Stimulated activated CD8-positive, alpha-beta memory T cell treated with anti-CD3 and anti-CD28 coated beads, Interleukin-15, amount 100 ng/mL, for 4 hours (primary cell): ENCODE measurements around the gene MED12.
"Not testable (repeated sequence)": the region's sequence is repeated elsewhere in the genome, so short reads cannot be mapped to it uniquely, and the experiment has no call there.

ENCODE experiments used
- DNase-seq, 2 donors: peaks; one replicate each; pipeline ENCODE4 v3.0.0-alpha.2; 2020; ENCODE audit warnings: low read depth in 2 of 2

Gene MED12

DNA sequence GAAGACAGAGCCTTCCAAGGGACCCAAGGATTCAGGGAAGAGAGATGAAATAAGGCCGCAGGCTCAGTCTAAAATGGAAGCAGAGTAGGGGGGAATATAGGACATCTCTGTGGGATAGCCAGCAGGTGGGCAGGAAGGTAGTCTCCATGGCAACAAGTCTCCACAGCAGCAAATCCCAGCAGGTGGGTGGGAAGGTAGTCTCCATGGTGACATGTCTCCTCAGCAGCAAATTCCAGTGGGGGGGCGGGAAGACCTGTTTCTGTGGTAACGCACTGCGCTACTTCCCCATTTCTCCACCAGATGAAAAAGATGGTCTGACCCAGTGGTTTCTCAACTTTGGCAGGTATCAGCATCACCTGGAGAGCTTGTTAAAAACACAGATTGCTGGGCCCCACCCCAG is 44.6 kb downstream of the MED12 start:
- DNase-seq: no peak

DNA sequence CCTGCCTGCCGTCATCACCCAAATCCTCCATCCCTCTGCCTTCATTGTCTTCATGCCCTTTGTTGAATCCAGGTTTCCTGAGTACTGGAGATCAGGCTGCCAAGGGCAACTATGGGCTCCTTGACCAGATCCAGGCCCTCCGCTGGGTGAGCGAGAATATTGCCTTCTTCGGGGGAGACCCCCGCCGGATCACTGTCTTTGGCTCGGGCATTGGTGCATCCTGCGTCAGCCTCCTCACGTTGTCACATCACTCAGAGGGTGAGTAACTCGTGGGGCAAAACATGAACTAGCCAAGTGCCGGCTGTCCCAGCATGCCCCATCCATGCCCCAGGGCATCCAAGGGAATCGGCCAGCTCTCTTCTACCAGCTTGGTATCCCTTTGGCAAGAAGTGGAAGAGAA is 45.7 kb downstream of the MED12 start:
- no peak for DNase-seq

DNA sequence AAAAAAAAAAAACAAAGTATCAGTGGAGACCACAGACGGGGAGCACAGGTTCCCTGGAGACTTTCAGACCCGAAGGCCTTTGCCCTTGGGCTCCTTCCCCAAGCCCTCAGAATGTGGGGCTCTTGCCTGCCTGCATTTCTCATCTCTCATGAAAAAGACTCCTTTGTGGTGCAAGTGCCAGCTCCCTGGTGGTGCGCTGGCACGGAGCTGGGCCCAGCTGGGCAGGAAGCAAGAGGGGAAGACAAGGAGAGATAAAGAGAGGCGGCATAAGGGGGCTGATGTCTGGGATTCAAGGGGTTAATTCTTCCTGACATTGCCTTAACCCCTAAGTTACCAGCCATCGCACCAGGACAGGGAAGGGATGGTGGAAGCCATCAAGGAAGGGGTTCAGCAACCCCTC is 48.1 kb downstream of the MED12 start:
- no peak for DNase-seq

DNA sequence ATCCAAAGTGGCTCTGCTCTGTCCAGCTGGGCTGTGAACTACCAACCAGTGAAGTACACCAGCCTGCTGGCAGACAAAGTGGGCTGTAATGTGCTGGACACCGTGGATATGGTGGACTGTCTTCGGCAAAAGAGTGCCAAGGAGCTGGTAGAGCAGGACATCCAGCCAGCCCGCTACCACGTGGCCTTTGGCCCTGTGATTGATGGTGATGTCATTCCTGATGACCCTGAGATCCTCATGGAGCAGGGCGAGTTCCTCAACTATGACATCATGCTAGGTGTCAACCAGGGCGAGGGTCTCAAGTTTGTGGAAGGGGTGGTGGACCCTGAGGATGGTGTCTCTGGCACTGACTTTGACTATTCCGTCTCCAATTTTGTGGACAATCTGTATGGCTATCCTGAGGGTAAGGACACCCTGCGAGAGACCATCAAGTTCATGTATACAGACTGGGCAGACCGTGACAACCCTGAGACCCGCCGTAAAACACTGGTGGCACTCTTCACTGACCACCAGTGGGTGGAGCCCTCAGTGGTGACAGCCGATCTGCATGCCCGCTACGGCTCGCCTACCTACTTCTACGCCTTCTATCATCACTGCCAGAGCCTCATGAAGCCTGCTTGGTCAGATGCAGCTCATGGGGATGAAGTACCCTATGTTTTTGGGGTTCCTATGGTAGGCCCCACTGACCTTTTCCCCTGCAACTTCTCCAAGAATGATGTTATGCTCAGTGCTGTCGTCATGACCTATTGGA is 48.8 kb downstream of the MED12 start:
- no peak for DNase-seq

DNA sequence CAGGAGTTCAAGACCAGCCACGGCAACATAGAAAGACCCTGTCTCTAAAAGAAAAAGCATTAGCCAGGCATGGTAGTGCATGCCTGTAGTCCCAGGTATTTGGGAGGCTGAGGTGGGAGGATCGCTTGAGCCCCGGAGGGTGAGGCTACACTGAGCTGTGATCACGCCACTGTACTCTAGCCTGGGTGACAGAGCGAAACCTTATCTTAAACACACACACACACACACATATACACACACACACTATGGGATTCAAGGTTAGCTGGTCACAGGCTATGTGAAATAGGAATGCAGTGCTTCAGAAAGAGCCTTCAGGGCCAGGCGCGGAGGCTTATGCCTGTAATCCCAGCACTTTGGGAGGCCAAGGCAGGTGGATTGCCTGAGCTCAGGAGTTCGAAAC is 49.7 kb downstream of the MED12 start:
- DNase-seq: no peak

DNA sequence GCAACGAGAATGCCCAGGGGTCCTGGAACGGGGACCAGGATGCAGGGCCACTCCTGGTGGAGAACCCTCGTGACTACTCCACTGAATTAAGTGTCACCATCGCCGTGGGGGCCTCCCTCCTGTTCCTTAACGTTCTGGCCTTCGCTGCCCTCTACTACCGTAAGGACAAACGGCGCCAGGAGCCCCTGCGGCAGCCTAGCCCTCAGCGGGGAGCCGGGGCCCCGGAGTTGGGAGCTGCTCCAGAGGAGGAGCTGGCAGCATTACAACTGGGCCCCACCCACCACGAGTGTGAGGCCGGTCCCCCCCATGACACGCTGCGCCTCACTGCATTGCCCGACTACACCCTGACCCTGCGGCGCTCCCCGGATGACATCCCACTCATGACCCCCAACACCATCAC is 51.2 kb downstream of the MED12 start:
- no peak for DNase-seq

DNA sequence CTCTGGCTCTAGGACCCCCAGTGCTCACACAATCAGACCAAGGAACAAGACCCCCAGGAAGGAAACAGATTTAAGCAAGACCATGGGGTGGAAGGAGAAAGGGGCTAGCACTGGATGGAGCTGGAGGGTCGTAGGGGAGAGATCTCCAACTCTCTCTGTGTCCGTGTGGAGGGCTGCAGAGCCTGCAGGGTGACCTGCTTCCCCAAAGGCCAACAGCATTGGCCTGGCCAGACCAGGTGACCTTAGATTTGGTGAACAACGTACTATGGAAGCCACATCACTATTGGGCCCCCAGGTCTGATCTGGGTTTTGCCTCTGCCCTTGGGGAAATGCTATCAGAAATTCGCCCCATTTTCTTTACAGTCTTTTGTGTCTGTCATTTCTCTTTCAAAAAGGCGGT is 52.3 kb downstream of the MED12 start:
- DNase-seq: no peak

DNA sequence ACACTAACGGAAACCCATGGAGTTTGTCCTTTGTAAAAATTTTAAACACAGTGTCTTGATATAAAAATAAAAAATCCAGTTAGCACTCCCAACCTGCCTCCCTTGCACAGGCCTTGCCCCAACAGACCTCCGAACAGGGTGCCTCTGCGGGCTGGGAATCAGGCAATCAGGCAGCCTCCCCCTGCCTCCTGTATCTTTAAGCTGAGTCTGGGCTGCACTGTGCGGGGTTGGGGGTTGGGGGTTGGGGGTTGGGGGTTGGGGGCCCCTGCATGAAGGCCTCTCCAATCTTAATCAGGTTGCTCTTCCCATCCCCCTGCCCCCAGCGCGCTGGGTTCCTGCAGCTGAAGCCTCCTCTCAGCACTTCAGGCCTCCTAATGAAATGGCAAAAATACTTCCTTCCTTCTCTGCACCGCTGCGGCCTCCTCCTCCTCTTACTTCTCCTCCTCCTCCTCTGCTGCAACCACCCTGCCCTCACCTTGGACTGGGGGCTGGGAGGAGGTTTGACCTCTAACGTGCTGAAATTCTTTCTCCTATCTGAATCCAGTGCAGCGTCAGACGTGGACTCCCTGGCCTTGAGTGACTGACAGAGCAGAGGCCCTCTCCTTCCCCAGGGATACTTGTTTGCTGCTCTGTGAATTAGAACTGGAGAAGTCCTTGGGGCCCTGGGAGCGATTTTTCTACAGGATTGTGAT is 52.9 kb downstream of the MED12 start:
- DNase-seq: no peak

DNA sequence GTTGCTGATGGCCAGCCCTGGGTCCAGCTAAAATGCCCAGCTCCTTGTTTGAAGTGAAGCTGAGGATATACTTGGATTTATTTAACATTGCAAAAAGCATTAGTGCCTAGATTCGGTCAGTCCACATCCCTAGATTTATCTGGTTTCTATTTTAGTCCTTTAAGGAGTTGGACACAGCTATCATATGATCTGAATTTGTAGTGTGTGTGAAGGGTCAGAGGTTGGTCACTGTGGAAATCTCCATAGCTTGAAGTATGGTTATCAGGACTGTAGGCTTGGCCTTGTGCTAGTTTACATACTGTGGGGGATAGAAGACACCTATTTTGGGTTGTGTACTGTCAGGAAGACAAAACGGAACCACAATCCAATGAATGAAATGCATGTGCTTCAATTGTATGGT is 55.0 kb downstream of the MED12 start:
- DNase-seq: no peak

DNA sequence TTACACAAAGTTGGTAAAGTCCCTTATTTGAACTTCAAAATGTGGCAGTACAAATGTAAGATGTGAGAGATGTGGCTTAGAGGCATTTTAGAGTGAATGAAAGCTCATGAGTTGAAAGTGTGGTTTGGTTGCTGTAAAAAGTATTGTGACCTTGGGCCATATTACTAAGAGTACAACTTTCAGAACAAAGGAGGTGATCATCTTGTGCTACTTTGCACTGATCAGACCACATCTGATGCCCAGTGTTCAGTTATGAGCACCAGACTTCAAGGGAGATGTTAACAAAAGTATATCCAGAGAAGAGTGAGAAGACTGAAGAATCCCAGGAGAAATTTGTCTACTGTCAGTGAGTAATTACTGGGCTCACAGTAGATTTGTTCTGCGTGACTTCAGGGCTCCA is 56.4 kb downstream of the MED12 start:
- no peak for DNase-seq

DNA sequence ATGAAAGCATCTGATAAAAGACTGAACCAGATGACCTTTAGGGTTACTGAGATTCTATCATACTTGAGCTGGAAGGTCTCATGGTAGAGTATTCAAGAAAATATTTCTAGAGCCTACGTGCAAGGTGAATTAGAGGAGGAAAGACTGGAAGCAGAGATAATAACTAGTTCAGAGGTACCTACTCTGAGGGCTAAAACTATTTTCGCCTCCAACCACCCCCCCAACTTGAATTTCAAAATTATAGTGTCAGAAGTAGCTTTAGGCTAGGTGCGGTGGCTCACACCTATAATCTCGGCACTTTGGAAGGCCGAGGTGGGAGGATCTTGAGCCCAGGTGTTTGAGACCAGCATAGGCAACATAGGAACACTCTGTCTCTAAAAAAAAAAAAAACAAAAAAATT is 57.1 kb downstream of the MED12 start:
- DNase-seq: no peak

DNA sequence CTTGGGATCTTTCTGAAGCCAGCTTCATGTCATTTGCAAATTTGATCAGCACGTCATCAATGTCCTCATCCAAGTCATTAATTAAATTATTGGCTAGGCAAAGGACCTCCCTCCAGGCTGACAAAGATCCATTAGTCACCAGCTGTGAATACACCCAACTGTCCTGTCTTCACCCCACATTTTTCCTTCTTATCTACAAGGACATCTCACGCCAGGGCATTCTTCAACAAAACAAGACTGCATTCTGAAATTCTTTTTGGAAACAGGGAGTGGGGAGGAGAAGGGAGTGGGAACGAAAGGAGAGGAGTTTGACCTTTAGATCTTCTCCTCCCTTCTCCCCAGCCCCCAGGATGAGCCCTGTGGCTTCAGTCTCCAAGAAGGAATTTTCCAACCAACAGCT is 58.9 kb downstream of the MED12 start:
- no peak for DNase-seq

DNA sequence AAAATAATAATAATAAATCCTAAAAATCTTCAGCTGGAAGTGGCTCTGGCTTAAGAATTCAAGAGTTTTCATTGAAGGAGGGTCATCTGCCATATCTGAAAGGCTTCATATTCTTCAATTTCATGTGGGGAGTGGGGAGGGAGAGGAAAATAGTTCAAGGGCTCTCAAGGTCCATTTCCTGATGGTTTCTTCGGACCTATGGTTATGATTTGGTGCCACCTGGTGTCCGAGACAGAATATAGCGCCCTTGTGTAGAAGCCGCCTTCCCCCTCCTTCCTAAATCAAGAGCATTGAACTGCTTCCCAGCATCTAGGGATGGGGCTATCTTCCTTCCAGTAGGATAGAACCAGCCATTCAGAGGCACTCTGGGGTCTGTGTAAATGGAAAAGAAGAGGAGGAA is 60.5 kb downstream of the MED12 start:
- peak in 1 of 2 donors; percentile 4 for DNase-seq

DNA sequence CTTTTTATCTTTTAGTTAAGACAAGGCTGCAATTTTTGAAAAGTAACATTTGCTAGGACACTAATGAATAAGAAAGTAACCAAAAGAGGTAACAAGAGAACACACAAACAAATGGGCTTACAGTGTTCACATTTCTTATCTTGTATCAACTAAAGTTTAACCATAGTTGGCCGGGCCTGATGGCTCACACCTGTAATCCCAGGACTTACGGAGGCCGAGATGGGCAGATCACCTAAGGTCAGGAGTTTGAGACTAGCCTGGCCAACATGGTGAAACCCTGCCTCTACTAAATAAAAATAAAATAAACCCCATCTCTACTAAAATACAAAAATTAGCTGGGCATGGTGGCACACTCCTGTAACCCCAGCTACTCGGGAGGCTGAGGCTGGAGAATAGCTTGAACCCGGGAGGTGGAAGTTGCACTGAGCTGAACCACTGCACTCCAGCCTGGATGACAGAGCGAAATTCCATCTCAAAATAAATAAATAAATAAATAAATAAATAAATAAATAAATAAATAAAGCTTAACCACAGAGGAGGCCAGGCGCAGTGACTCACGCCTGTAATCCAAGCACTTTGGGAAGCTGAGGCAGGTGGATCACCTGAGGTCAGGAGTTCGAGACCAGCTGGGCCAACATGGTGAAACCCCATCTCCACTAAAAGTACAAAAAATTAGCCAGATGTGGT is 62.3 kb downstream of the MED12 start:
- not testable (repeated sequence) for DNase-seq

DNA sequence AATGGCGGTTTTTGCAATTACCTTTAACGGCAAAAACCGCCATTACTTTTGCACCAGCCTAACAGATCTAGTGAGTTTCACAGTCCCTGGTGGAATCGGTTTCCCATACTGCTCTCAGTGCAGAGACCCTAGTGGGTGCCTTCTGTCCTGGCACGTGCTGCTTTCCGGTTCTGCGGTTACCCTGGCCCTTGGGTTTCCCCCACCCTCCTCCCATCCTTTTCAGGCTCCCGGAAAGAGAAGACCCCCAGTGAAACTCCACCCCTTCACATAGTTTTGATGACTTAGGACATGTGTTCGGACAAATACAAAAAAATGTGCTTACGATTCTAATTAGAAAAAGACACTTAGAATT is 63.1 kb downstream of the MED12 start:
- DNase-seq: peak; percentile 1 to 13

DNA sequence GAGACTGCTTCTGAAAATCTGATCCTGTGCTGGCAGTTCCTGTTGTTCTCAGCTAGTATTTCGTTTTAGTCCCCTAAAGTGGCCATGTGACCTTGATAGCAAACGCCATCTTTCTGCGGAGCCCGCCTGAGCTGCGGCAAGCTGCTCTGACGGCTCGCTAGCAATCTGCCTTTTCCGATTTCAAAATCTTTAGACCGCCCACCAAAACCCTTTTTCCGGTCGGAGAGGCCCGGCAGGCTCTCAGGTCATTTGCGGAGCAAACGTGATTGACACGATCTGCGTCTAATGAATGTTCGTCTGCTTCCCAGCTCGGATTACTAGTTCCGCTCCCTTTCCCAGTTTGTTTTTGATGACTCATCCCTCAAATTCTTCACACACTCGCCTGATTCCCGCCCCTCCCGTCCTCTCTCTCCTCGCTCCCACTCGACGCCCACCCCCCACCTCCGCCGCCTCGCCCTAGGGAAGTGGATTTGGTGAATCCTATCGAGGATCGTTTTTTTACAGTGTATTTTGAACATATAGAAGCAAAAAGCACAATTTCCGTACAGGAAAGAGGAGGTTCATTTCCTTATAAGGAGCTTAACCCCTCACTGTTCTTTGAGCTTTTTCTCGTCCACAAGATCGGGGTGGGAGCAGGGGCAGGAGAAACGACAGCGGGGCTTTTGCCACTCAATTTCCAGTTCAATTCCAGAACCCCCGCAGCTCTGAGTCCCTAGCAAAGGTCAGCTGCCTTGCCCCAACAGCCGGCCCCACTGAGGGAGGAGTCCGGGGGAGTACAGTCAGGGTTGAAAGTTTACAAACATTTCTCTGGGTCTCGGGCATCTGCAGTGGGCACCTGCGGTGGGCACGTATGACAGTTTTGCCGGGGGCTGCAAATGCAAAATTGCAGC is 63.8 kb downstream of the MED12 start:
- DNase-seq: peak; percentile 58 to 72

DNA sequence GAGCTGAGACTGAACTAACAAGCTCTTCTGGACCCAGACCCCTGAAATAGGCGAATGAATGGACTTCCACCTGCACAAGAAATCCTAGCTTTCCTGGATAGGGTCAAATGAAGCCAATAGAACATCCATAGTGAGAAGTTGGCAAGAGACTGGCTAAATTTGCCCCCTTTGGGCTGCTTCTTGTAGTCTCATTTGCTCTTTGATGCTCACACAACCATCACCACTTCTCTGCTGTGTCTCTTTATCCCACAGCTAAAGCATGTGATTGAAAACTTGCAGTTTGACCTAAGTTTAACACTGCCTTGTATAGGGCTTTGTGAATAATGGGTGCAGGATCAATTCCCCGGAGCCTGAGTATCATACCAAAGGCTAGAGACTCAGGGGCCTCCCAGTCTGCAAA is 64.5 kb downstream of the MED12 start:
- DNase-seq: no peak

DNA sequence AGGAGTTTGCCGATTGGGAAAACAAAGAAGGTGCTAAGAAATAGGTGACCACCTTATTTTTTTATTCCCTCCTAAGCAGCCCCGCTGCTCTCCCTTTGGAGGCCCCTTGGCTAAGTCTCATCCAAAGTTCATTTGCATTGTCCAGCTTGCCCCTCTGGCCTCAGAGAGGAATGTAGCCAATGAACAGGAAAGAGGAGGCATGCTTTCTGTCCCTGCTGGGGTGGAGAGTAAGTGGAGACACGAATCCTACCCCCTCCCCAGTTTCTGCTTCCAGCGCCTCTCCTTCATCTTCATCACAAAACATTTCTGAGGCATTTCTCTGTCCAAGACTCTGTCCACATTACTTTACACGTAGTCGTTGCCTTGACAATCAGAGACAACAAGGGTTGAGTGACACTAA is 64.9 kb downstream of the MED12 start:
- DNase-seq: no peak

DNA sequence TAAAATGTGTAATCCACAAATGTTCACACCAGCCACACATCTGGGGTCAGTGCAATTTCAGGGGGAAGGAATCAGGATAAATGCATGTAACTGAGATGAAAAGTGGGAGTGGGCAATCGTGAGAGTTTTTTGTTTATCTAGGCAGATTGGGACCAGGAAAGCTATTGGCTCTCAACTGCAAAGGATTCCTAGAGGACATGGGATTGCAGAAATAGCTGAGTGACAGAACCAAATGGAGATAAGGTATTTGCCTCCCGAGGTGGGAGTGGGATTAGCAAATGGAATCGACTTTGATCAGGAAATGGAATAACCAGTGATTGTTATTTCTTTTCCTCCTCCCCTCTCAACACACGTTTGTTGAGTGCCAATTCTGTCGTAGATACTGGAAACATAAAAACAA is 65.7 kb downstream of the MED12 start:
- no peak for DNase-seq

DNA sequence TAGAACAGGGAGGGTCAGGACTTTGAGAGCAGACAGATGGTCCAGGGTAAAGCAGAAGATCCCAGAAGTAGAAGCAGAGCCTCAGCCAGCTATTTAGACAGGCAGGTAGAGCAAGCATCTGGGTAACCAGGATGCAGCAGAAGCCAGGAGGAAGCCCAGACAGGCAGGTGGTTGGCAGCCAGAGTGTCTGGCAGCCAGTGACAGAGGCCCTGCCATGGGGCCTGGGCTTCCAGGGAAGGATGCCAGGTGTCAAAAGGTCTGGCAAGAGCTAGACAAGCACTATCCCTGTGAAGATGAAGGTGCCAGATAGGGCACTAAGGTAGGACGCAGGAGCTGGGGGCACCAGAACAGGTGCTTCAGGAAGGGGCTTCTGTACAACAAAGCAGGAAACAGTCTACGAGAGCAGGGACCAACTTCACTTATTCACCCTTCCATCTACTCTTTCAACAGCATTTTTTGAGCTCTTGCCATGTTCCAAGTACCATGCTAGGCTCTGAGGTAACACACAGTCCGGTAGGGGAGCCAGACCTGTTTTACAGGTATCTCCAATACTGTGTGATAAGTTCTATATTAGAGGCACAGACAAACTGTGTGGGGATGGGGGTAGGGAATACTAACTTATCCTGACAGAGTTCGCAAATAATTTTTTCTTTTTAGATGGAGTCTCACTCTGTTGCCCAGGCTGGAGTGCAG is 66.6 kb downstream of the MED12 start:
- DNase-seq: no peak

DNA sequence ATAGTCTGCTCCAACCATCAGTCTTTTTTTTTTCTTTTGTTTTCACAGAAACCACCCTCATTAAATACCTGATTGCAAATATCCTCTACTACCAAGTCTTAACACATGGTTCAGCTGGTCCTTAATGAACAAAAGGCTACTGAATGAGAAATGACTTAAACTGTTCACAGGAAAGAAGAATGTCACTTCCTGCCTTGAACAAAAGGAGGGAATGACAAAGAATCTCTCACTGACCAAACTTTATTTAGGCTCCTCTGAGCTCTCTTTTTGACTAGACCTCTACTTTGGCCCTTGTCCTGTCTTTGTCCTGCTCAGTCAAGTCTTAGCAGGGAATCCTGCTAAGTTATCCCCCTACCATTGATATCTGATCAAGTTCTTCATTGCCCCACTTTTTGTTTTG is 72.9 kb downstream of the MED12 start:
- DNase-seq: no peak
